H9 (cell line): Measurements from ENCODE around the gene EXOC2. TPM values are rescaled to one million over a fixed set of nuclear protein-coding genes. Genes with fewer than 3 reads are reported as not detected.

Experiments used
- DNase-seq: peaks from one replicate; pipeline ENCODE4 v3.0.0-alpha.2; 2017
- H2AFZ ChIP-seq: one replicate; pipeline ENCODE4 v1.6.1; 2013; ENCODE audit warnings: mild to moderate bottlenecking, low read length, control low read depth, moderate library complexity
- H2AK5ac ChIP-seq: 2 replicates; pipeline ENCODE4 v1.6.1; 2013; ENCODE audit warnings: low read length, control low read depth, mixed read lengths; ENCODE audit not compliant: insufficient read length
- H2BK120ac ChIP-seq: one replicate; pipeline ENCODE4 v1.6.1; 2013; ENCODE audit warnings: low read depth, mild to moderate bottlenecking, low read length, control low read depth, inconsistent platforms; ENCODE audit not compliant: poor library complexity, severe bottlenecking
- H2BK12ac ChIP-seq: 2 replicates; pipeline ENCODE4 v1.6.1; 2013; ENCODE audit warnings: low read length, control low read depth, mixed read lengths, low read depth; ENCODE audit not compliant: insufficient read length
- H2BK15ac ChIP-seq: 2 replicates; pipeline ENCODE4 v1.6.1; 2013; ENCODE audit warnings: low read depth, low read length, control low read depth
- H2BK20ac ChIP-seq: one replicate; pipeline ENCODE4 v1.6.1; 2013; ENCODE audit warnings: low read depth, mild to moderate bottlenecking, low read length, control low read depth, inconsistent platforms; ENCODE audit not compliant: poor library complexity, severe bottlenecking
- H2BK5ac ChIP-seq: 2 replicates; pipeline ENCODE4 v1.6.1; 2013; ENCODE audit warnings: low read length, control low read depth, mixed read lengths; ENCODE audit not compliant: insufficient read length
- H3K14ac ChIP-seq: 2 replicates; pipeline ENCODE4 v1.6.1; 2013; ENCODE audit warnings: low read length, control low read depth; ENCODE audit not compliant: insufficient read depth
- H3K18ac ChIP-seq: 2 replicates; pipeline ENCODE4 v1.6.1; 2013; ENCODE audit warnings: low read depth, mild to moderate bottlenecking, mixed read lengths, low read length, control low read depth; ENCODE audit not compliant: insufficient read length
- H3K23ac ChIP-seq: 2 replicates; pipeline ENCODE4 v1.6.1; 2013; ENCODE audit warnings: low read length, control low read depth, mixed read lengths, low read depth; ENCODE audit not compliant: insufficient read length
- H3K23me2 ChIP-seq: 2 replicates; pipeline ENCODE4 v1.6.1; 2013; ENCODE audit warnings: low read depth, mild to moderate bottlenecking, mixed read lengths, low read length, control low read depth; ENCODE audit not compliant: insufficient read length, poor library complexity, severe bottlenecking
- H3K27ac ChIP-seq: 2 replicates; pipeline ENCODE4 v1.5.1; 2013; ENCODE audit warnings: low read length, control low read depth, mixed read lengths, low read depth; ENCODE audit not compliant: insufficient read length
- H3K27me3 ChIP-seq: 2 replicates; pipeline ENCODE4 v1.6.1; 2013; ENCODE audit warnings: low read length, control low read depth, inconsistent platforms; ENCODE audit not compliant: insufficient read depth
- H3K4ac ChIP-seq: 2 replicates; pipeline ENCODE4 v1.6.1; 2013; ENCODE audit warnings: low read depth, mild to moderate bottlenecking, control low read depth, inconsistent platforms, low read length, moderate library complexity
- H3K4me1 ChIP-seq: 2 replicates; pipeline ENCODE4 v1.6.1; 2013; ENCODE audit warnings: low read length, control low read depth, inconsistent platforms; ENCODE audit not compliant: insufficient read depth
- H3K4me2 ChIP-seq: 2 replicates; pipeline ENCODE4 v1.6.1; 2013; ENCODE audit warnings: low read length, control low read depth, mixed read lengths; ENCODE audit not compliant: insufficient read length, insufficient read depth
- H3K56ac ChIP-seq: 2 replicates; pipeline ENCODE4 v1.6.1; 2013; ENCODE audit warnings: low read depth, mild to moderate bottlenecking, mixed read lengths, low read length, control low read depth; ENCODE audit not compliant: insufficient read length
- H3K79me1 ChIP-seq: 2 replicates; pipeline ENCODE4 v1.6.1; 2013; ENCODE audit warnings: low read depth, mild to moderate bottlenecking, moderate library complexity, low read length, control low read depth, inconsistent platforms; ENCODE audit not compliant: insufficient read depth, poor library complexity, severe bottlenecking
- H3K79me2 ChIP-seq: 2 replicates; pipeline ENCODE4 v1.6.1; 2013; ENCODE audit warnings: low read length, control low read depth, inconsistent platforms; ENCODE audit not compliant: insufficient read depth
- H3K9ac ChIP-seq: 2 replicates; pipeline ENCODE4 v1.6.1; 2013; ENCODE audit warnings: low read length, control low read depth, mixed read lengths; ENCODE audit not compliant: insufficient read length; ENCODE audit errors: extremely low read depth
- H3K9me3 ChIP-seq: one replicate; pipeline ENCODE4 v1.6.1; 2013; ENCODE audit warnings: low read depth, low read length, inconsistent platforms; ENCODE audit not compliant: control insufficient read depth
- H3T11ph ChIP-seq: one replicate; pipeline ENCODE4 v1.6.1; 2013; ENCODE audit warnings: mild to moderate bottlenecking, low read length, control low read depth, inconsistent platforms
- H4K20me1 ChIP-seq: one replicate; pipeline ENCODE4 v1.6.1; 2013; ENCODE audit not compliant: control insufficient read depth, insufficient read length, insufficient read depth
- H4K5ac ChIP-seq: 2 replicates; pipeline ENCODE4 v1.6.1; 2013; ENCODE audit warnings: low read depth, mild to moderate bottlenecking, mixed read lengths, low read length, control low read depth; ENCODE audit not compliant: insufficient read length
- H4K8ac ChIP-seq: replicated peaks from 2 replicates; pipeline ENCODE4 v1.6.1; 2013; ENCODE audit warnings: low read length, control low read depth, mixed read lengths, low read depth; ENCODE audit not compliant: insufficient read length
- H4K91ac ChIP-seq: 2 replicates; pipeline ENCODE4 v1.6.1; 2013; ENCODE audit warnings: low read depth, mild to moderate bottlenecking, moderate library complexity, mixed read lengths, low read length, control low read depth; ENCODE audit not compliant: insufficient read length
- H3K27ac Mint-ChIP-seq, 3 experiments: 2 replicates in 2 of 3; 3 replicates in 1 of 3; pipeline ENCODE4 v1.8.0; 2020 to 2021; ENCODE audit warnings: mixed read lengths in 3 of 3, mild to moderate bottlenecking in 1 of 3, moderate library complexity in 1 of 3
- H3K27me3 Mint-ChIP-seq: 2 replicates; pipeline ENCODE4 v1.8.0; 2021; ENCODE audit warnings: low read depth, mild to moderate bottlenecking, moderate library complexity, mixed read lengths
- H3K36me3 Mint-ChIP-seq, 3 experiments: 2 replicates in 2 of 3; 3 replicates in 1 of 3; pipeline ENCODE4 v1.8.0; 2020 to 2021; ENCODE audit warnings: low read depth in 3 of 3, mixed read lengths in 3 of 3; ENCODE audit not compliant: insufficient read depth in 1 of 3
- H3K4me1 Mint-ChIP-seq, 2 experiments: 2 replicates each; pipeline ENCODE4 v1.8.0; 2020; ENCODE audit warnings: mixed read lengths in 2 of 2
- H3K4me3 Mint-ChIP-seq, 2 experiments: 2 replicates in 1 of 2; 3 replicates in 1 of 2; pipeline ENCODE4 v1.8.0; 2020 to 2021; ENCODE audit warnings: mild to moderate bottlenecking in 2 of 2, mixed read lengths in 2 of 2, moderate library complexity in 1 of 2
- H3K9me3 Mint-ChIP-seq, 2 experiments: 2 replicates in 1 of 2; 3 replicates in 1 of 2; pipeline ENCODE4 v1.8.0; 2020; ENCODE audit warnings: mild to moderate bottlenecking in 2 of 2, mixed read lengths in 2 of 2, moderate library complexity in 1 of 2
- CTCF ChIP-seq: fragments of 200-600 bp; sonication (generic); conservative IDR thresholded peaks from 3 replicates; pipeline ENCODE4 v1.8.0; 2021; ENCODE audit warnings: antibody characterized with exemption, mild to moderate bottlenecking
- WGBS: extraction: QIAGEN DNeasy Blood & Tissue Kit; methylation state at CpG from one replicate; pipeline ENCODE4 v1.1.7; 2013; ENCODE audit warnings: missing lambda C conversion rate, low lambda C conversion rate, mixed read lengths; ENCODE audit not compliant: insufficient read length; ENCODE audit errors: extremely low coverage; 5-methylcytosine and 5-hydroxymethylcytosine counted together
- total RNA-seq: library from RNA; stranded (reverse); gene quantifications from 2 replicates; pipeline ENCODE4 v1.2.1, GENCODE V29; 2021

EXOC2 gene
- total RNA-seq, 1 experiment from 2014 or later = 29.9 TPM

GRCh38 chr6:558959-559358 lies 134.0 kb downstream of the EXOC2 start:
- Histone ChIP-seq H3K27me3 (no peaks in the 10 kb centered on the region), H3K9me3 (no peaks in the 10 kb centered on the region), H3K79me2 (no peaks in the 10 kb centered on the region), H3K4me1 (no peaks in the 10 kb centered on the region), H2BK5ac (no peak overlapping the region), H3K27ac (no peak overlapping the region), H2AK5ac (no peak overlapping the region), H4K8ac (no peak overlapping the region), H3K56ac (no peak overlapping the region), H3K9ac (no peak overlapping the region), H2AFZ (no peak overlapping the region), H4K91ac (no peak overlapping the region), H3K23ac (no peak overlapping the region), H4K5ac (no peak overlapping the region), H3K79me1 (no peaks in the 10 kb centered on the region), H3K4me2 (no peak overlapping the region), H3K23me2 (no peaks in the 10 kb centered on the region), H4K20me1 (no peaks in the 10 kb centered on the region), H3K18ac (no peak overlapping the region), H2BK15ac (no peak overlapping the region), H2BK120ac (no peak overlapping the region), H3K4ac (no peak overlapping the region), H2BK12ac (no peak overlapping the region), H3T11ph (no peak overlapping the region), H3K14ac (no peak overlapping the region), H2BK20ac (no peak overlapping the region)
- H3K36me3 Mint-ChIP-seq = peaks cover 15 to 45% (median 40%) of the 10 kb centered on the region in 3 experiments; a peak in 6 of 7 replicates
- no CpG with 5 or more reads among the region's 3 CpGs for whole genome bisulfite sequencing
- H3K27ac Mint-ChIP-seq = no peak overlapping the region
- no peaks in the 10 kb centered on the region for H3K27me3 Mint-ChIP-seq
- no peak overlapping the region for H3K4me3 Mint-ChIP-seq
- no peak for DNase-seq
- no peak for TF ChIP-seq CTCF
- H3K4me1 Mint-ChIP-seq = no peaks in the 10 kb centered on the region
- no peaks in the 10 kb centered on the region for H3K9me3 Mint-ChIP-seq
